ENCODE measurements around the gene WDR93. TPM values are rescaled to one million over a fixed set of nuclear protein-coding genes. Genes with fewer than 3 reads are reported as not detected.

WDR93 gene
- total RNA-seq, 1 donor from 2014 or later, result 0.11 TPM

DNA sequence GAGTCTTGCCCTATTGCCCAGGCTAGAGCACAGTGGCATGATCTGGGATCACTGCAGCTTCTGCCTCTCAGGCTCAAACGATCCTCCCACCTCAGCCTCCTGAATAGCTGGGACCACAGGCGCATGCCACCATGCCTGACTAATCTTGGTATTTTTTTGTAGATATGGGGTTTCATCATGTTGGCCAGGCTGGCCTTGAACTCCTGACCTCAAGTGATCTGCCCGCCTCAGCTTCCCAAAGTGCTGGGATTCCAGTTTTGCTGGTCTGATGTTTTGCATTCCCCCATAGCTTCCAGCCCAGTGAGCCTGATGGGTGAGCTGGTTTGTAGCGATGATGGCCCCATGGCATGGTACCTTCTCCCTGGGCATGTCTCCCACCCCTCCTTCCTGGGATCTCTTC lies 65.1 kb downstream of the WDR93 start:
- intact Hi-C loops (cut with DNase I), result no loop called here
- DNase-seq, result no peak
- ATAC-seq (ENCODE audit: poor library complexity), result no peak

DNA sequence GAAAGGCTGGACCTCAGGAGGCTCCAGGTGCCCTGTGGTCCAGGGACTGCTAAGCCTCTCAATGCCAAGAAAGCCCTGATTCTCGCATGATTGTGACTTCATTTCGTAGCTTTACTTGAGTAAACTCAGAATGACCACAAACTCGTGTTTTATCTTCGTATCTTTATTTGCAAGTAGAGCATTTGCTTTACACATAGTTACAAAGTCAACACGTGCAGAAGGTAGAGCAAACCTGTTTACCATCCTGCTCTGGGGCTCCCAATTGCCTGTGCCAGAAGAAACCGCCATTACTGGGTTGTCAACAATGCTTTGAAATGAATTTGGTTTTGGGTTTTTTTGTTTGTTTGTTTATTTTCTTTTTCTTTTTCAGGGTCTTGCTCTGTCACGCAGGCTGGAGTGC lies 66.3 kb downstream of the WDR93 start:
- ATAC-seq (ENCODE audit: poor library complexity) (no peak), DNase-seq (no peak)
- intact Hi-C loops (cut with DNase I), result no loop called here

DNA sequence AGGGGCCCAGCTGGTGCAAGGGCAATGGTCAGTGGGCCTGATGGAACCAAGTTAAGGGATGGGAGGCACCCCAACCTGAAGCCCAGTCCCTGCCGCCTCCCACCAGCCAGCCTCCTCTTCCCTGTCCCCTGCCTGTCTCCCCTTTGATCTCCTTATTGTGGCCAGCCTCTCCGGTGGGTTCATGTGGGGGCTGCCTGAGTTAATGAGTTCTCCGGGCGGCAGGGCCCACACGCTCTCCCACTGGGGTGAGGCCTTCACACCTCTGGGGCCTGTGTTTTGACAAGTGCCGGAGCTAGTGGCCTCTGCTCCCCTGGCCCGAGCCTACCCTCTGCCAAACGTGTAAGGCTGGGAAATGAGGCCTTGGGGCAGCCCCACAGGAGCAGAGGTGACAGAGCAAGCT lies 67.7 kb downstream of the WDR93 start:
- DNase-seq, result no peak
- no peak for ATAC-seq (ENCODE audit: poor library complexity)
- intact Hi-C loops (cut with DNase I), result no loop called here

DNA sequence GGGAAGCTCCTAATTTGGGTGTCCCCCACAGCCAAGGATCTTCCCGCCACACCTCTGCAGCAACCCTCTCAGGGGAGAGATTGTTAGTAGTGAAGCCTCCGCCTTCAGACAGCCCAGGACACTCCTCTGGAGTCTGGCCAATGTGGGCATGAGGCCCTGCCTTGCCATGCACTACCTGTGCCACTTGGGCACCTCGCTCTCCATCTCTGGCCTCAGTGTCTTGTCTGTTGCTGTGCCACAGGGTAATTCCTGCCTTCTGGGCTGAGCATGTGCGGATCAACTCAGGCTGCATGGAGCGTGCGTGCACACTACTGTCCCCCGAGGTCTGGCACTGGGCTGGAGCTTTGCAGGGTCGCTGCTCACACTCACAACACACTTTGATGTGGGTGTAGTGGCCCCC lies 68.4 kb downstream of the WDR93 start:
- no peak for ATAC-seq (ENCODE audit: poor library complexity)
- DNase-seq, result no peak
- intact Hi-C loops (cut with DNase I), result no loop called here

DNA sequence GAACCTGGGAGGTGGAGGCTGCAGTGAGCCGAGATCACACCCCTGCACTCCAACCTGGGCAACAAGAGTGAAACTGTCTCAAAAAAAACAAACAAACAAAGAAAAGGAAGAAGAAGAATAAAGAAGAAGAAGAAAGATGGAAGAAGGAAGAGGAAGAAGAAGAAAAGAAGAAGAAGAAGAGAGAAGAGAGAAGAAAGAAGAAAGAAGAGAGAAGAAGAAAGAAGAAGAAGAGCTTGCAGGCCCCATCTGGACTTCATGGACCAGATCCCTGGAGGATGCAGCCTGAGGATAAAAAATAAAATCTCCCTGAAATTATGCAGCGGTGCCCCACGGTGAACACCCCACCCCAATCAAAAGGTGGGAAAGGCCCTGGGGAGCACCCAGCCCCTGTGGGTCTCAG lies 69.2 kb downstream of the WDR93 start:
- intact Hi-C loops (cut with DNase I), result loop anchor here (5.0 kb wide), 2 partner anchors 117 to 312 kb away; no protein-coding TSS in a partner anchor
- ATAC-seq (ENCODE audit: poor library complexity) (no peak), DNase-seq (no peak)

DNA sequence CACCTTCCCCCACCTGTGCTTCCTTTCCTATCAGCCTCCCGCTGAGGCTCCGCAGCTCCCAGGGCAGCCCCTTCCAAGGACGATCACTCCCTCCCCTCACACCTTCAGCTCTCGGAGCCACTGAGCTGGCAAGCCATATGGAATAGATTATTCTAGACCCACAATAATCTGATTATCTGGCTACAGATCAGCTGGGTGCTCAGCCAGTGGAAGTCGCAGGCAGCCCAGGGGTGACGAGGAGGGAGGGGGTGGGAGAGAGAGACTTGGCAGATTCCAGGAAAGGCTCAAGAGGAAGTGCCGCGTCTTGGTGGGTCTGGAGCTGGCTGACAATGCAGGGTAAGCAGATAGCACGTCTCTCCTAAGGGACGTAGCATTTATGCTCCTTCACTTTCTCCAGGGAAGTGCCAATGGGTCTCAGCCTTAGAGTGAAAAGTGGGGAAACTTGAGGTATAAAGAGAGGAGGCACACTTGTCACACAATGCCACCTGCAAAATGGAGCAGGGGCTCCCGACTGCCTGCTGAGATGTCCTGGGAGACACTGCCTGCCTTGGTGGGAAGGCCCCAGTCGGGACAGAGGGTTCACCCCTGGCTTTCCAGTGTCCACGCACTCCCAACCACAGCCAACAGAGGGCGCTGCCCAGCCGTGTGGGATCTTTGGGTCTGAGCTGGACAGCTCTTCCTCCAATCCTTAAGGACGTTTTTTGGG lies 69.8 kb downstream of the WDR93 start:
- peak; percentile 92 for DNase-seq

DNA sequence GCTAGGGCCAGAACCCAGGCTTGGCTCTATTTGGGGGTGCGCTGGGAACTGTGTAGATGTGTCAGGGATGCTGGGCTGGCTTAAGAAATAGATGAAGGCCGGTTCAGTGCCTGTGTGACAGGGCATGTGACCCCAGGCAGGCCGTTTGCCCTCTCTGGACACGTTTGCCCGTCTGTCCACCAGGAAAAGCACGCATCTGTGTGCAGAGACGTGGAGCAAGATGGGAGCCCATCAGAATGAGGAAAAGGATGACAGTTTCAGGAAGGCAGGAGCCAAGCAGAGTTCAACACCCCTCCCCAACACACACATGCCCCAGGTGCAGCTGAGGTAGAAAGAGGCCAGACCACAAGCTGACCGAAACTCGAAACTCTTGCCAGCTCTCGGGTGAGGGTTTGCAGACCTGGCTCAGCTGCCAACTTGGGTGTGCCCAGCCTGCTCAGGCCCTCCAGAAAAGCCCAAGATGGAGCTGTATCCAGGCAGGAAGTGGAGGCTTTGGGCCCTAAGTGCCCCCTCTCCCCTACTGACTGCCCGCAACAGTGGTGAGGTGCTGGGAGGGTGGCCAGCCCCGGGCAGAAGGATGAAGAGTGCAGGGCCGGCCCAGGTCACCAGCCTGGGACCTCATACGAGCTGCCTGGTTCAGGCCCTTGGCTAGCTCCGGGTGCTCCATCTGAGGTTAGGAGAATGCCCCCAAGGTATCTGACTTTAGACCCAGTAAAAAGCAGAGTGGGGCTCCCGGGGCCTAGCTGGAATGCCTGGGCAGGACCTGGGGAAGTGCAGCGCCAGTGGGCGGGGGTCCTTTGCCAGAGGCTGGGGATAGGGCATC lies 70.6 kb downstream of the WDR93 start:
- DNase-seq (no peak), ATAC-seq (ENCODE audit: poor library complexity) (no peak)
- intact Hi-C loops (cut with DNase I), result loop anchor here (5.0 kb wide), 2 partner anchors 116 to 311 kb away; no protein-coding TSS in a partner anchor

More for the DNA sequence above, 69.8 kb downstream of the WDR93 start:
- intact Hi-C loops (cut with DNase I), result loop anchor here (5.0 kb wide), 2 partner anchors 117 to 312 kb away; no protein-coding TSS in a partner anchor
- ATAC-seq (ENCODE audit: poor library complexity), result peak; percentile 92

DNA sequence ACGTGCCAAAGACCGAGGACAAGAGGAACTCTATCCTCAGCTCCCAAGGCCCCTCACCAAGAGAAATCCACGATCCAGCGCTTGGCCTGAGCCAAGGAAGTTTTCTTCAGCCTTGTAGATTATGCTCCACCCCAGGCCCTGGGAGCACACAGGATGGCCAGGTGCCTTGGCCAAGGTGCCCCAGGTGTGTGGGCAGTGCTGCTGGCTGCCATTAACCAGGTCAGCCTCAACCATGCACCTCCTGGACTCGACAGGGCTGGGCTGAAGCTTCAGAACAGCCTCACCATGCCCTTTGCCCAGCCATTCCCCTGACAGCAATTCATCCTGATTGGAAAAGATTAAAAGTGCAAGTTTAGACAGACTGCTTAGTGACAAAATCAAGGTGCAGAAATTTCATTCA lies 71.3 kb downstream of the WDR93 start:
- DNase-seq (no peak), ATAC-seq (ENCODE audit: poor library complexity) (no peak)
- intact Hi-C loops (cut with DNase I), result loop anchor here (5.0 kb wide), 2 partner anchors 115 to 310 kb away; no protein-coding TSS in a partner anchor

DNA sequence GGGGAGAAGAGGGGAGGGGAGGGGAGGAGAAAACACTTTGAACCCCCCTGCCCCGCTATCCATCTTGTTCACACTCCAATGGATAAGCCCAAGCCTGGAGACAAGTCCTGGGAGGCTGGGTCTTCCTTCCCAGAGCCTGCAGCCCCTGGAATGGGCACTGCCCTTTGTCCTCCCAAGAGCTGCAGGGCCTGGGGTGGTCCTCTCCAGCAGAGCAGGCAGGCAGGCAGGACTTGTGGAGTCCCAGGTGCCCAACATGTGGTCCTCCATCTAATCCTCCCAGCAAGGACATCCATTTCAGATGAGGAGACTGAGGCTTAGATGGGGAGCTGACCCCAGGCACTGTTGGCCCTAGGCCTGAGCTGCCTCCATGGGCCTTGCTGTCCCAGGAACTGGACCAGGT lies 75.1 kb downstream of the WDR93 start:
- no peak for ATAC-seq (ENCODE audit: poor library complexity)
- intact Hi-C loops (cut with DNase I), result no loop called here
- DNase-seq, result peak; percentile 31

DNA sequence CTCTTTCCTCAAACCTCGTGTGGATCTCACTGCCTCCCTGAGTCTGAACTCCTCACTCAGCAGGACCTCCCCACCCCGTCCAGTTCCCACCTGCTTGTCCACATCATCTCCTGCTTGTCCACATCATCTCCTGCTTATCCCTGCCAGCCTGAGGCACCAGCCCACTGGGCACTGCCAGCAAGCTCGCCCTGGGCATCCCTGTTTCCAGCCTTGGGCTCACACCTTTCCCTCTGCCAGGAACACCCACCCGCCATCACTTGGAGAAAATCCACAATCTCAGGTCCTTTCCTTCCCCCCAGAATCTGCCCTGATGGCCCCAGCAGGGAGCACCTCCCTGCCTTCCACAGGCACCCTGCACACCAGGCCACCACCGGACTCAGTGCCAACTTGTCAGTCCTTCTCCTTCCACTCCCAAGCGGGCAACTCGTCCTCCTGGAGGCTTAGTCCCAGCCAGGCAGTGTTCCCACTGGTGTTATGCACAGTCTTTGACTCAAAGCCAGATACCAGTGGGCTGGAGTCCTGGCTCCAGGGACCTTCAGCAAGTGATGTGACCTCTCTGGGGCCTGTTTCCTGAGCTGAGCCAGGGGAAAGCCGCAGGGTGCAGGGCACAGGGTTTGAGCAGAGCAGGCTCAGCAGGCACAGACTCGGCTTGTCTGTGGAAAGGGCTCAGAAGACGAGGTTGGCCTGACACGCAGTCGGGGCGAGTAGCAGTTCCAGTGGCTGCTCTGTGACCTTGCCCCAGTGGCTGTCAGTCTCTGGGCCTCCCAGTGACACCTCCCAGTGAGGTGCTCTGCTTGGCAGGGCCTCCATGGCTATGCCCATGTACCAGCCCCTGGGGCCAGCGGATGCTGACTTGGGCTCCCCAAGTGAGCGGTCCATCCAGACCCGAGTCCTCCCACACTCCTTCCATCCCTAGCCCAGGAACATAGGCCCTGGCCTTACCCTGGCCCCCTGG lies 76.0 kb downstream of the WDR93 start:
- intact Hi-C loops (cut with DNase I), result no loop called here
- ATAC-seq (ENCODE audit: poor library complexity) (peak; percentile 86), DNase-seq (peak; percentile 70)

DNA sequence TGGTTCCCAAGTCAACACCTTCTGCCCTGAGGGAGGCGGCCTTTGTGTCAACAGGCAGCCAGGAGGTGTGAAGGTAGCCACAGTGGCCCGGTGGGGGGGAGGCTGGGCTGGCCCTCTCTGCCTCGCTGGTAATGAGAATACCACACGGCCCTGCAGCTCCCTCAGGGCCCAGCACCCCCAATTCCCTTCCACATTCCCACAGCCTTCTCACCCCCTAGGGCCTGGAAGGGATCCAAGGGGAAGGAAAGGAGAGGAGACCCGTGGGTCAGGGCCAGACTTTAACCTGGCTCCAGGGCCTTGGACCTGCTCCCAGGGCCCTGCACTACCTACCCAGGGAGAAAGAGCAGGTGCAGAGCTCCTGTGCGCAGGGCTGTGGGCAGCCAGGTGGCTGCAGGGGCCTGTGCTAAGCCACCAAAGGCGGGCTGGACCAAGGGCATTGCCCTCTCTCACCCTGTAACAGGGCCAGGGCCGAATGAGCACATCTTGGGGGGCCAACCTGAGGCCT lies 76.9 kb downstream of the WDR93 start:
- intact Hi-C loops (cut with DNase I), result no loop called here
- peak; percentile 32 for DNase-seq
- peak; percentile 8 for ATAC-seq (ENCODE audit: poor library complexity)

DNA sequence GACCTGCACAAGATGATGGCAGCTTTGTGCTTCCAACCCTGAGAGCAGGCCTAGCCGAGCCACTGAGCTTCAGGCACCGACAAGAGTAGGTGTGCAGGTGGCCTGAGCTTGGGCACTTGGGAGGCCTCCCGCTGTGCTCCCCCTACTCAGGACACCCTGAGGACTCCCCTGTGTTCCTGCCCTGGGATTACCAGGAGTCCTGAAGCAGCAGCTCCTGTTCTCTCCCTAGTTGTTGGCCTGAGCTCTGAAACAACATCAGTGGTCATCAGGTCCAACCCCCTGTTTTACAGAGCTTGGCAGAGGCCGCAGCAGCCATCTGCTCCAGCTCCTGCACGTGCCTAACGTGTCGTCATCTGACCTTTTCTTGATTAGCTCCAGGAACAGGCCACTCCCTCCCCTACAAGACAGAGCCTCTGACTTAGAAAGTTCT lies 77.5 kb downstream of the WDR93 start:
- intact Hi-C loops (cut with DNase I), result no loop called here
- peak; percentile 58 for DNase-seq
- peak; percentile 63 for ATAC-seq (ENCODE audit: poor library complexity)

DNA sequence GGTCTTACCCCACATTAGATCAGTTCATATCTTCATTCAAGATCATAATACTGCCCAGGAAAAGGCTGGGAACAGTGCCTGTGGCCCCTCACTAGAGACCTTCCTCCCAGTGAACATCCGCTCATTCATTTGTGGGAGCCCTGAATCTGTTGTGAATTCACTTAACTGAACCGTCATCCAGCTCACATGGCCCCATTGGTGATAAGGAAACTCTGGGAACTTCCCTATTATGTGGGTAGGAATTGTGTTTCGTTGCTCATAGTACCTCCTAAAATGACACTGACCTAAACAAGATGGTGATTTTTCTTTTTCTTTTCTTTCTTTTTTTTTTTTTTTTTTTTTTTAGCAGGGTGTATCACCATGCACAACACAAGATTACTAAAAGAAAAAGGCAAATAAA lies 78.8 kb downstream of the WDR93 start:
- DNase-seq, result no peak
- intact Hi-C loops (cut with DNase I), result no loop called here
- no peak for ATAC-seq (ENCODE audit: poor library complexity)

DNA sequence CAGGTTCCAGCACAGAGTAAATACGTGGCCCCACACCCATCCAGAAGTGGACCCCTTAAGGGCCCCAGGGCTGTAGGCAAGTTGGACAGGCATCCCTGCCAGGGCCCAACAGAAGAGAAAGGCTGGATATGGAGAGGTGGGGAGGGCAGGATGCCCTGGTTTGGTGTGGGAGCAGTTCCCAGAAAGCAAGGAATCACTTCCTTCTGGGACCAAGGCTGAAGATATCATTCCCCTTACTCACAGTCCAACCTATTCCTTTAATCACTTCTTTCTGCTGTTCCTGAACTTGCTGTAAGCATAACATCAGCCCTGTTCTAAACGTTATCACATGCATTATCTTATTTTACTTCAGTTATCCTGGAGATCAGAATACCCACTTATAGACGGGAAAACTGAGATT lies 79.4 kb downstream of the WDR93 start:
- ATAC-seq (ENCODE audit: poor library complexity) (no peak), DNase-seq (peak; percentile 9)
- intact Hi-C loops (cut with DNase I), result no loop called here

DNA sequence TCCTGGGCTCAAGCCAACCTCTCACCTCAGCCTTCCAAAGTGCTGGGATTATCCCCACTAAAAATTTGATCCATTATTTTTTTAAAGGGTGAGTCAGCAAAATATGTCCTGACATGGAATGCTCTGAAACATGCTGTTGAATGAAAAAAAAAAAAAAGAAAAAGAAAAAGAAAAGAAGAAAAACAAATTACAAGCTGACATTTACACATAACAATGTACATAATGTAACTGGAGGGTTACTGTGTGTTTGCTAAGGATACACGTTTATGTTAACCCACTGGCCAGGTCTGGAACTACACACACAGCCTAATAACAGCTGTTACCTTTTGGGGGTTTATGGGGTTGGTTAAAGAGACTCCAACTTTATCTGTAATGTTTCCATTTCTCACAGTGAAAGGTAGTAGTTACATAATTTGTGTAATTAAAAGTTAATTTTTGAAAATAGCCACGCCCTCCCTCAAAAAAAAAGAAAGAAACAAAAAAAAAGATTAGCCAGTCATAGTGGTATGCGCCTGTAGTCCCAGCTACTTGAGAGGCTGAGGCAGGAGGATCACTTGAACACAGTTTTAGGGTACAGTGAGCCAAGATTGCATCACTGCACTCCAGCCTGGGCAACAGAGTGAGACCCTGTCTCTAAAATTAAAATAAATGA lies 82.4 kb downstream of the WDR93 start:
- DNase-seq, result no peak
- ATAC-seq (ENCODE audit: poor library complexity), result no peak
- intact Hi-C loops (cut with DNase I), result no loop called here

DNA sequence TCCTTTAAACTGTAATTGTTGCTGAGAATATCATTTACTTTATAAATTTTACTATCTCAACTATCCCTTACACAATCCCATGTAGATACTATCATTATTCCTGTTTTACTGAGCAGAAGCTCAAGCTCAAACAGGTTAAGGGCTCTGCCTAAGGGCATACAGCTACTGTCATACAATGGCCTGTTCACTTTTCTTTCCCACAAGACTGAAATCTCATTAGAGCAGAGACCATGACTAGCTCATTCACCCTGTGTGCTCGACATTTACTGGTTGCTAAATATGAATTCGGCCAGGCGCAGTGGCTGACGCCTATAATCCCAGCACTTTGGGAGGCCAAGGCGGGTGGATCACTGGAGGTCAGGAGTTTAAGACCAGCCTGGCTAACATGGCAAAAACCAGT lies 83.9 kb downstream of the WDR93 start:
- intact Hi-C loops (cut with DNase I), result no loop called here
- DNase-seq (no peak), ATAC-seq (ENCODE audit: poor library complexity) (no peak)

DNA sequence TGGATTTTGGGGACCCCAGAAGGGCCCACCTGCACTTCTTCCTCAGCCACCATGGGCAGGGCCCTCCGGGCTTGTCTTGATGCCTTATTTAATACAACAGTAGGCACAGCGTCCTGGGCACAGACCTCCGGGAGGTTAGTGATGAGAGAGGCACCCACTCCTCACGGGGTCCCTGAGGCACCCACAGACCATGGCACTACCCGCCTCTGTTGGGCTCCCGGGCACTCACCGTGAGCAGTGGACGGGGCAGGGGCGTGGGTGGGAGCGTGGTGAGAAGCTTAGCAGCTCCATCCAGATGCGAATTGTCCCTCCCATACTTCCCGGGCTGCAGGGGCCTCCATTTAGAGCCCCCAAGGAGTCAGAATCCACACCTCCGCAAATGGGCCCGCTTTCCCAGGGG lies 85.2 kb downstream of the WDR93 start:
- DNase-seq, result no peak
- no peak for ATAC-seq (ENCODE audit: poor library complexity)
- intact Hi-C loops (cut with DNase I), result no loop called here

Measured in Right ventricle myocardium superior (tissue), 1 donor.